H1 (cell line): ENCODE measurements around the gene TRPV2. TPM values are rescaled to one million over a fixed set of nuclear protein-coding genes. Genes with fewer than 3 reads are reported as not detected.

Experiments used
- CTCF ChIA-PET: fragments of 300-600 bp; sonication (Branson Sonifier 250); formaldehyde crosslinking; loops from one replicate; lab custom pipeline; 2021; ENCODE audit not compliant: partially characterized antibody; lab: Charles Lee
- POLR2A ChIA-PET: fragments of 300-600 bp; sonication (Branson Sonifier 250); formaldehyde crosslinking; loops from one replicate; lab custom pipeline; 2021; ENCODE audit warnings: inconsistent platforms; ENCODE audit not compliant: partially characterized antibody; lab: Charles Lee
- DNase-seq, 2 experiments: peaks; one replicate each; pipeline versions ENCODE4 v3.0.0 to v3.0.0-alpha.2; 2010 to 2022; ENCODE audit warnings: low spot score in 2 of 2, low read depth in 1 of 2, mixed read lengths in 1 of 2
- FAIRE-seq: peaks from 2 replicates; lab custom pipeline; 2011; peaks lifted over from hg19 to GRCh38; lab: Jason Lieb, UNC
- H2AFZ ChIP-seq: 2 replicates; pipeline ENCODE4 v1.8.1; 2012; ENCODE audit warnings: low read length, inconsistent platforms
- H2AK5ac ChIP-seq: 2 replicates; pipeline ENCODE4 v1.6.1; 2013; ENCODE audit warnings: low read depth, low read length
- H2BK120ac ChIP-seq: replicated peaks from 2 replicates; pipeline ENCODE3; 2013; ENCODE audit warnings: low read depth, low read length, inconsistent platforms
- H2BK12ac ChIP-seq: 2 replicates; pipeline ENCODE4 v1.6.1; 2013; ENCODE audit warnings: low read depth, low read length
- H2BK15ac ChIP-seq: 2 replicates; pipeline ENCODE4 v1.6.1; 2013; ENCODE audit warnings: low read length
- H2BK20ac ChIP-seq: 2 replicates; pipeline ENCODE4 v1.6.1; 2013; ENCODE audit warnings: low read length
- H2BK5ac ChIP-seq: 2 replicates; pipeline ENCODE4 v1.6.1; 2013; ENCODE audit warnings: low read depth, low read length
- H3K14ac ChIP-seq: 2 replicates; pipeline ENCODE4 v1.6.1; 2013; ENCODE audit warnings: inconsistent platforms; ENCODE audit not compliant: insufficient read length
- H3K18ac ChIP-seq: 2 replicates; pipeline ENCODE4 v1.6.1; 2013; ENCODE audit warnings: low read length; ENCODE audit errors: extremely low read depth
- H3K23ac ChIP-seq: 2 replicates; pipeline ENCODE4 v1.6.1; 2013; ENCODE audit warnings: inconsistent platforms; ENCODE audit not compliant: insufficient read length
- H3K23me2 ChIP-seq: 2 replicates; pipeline ENCODE4 v1.6.1; 2013; ENCODE audit warnings: low read depth, low read length
- H3K27ac ChIP-seq: 2 replicates; pipeline ENCODE4 v1.6.1; 2011; ENCODE audit warnings: low read depth, low read length, inconsistent platforms
- H3K27me3 ChIP-seq, 4 experiments: replicated peaks in 1 of 4; 1 replicate in 1 of 4; 2 replicates in 3 of 4; pipeline versions ENCODE4 v1.6.1 to v1.8.1; 2011 to 2013; ENCODE audit warnings: low read length in 3 of 4, mild to moderate bottlenecking in 3 of 4, inconsistent platforms in 2 of 4, mixed read lengths in 2 of 4, moderate library complexity in 1 of 4; ENCODE audit not compliant: control insufficient read depth in 3 of 4, insufficient read depth in 3 of 4; ENCODE audit errors: extremely low read depth in 1 of 4
- H3K36me3 ChIP-seq, 4 experiments: 2 replicates each; pipeline versions ENCODE4 v1.6.1 to v1.8.1; 2011 to 2013; ENCODE audit warnings: mild to moderate bottlenecking in 4 of 4, low read length in 3 of 4, moderate library complexity in 2 of 4, control low read depth in 1 of 4, inconsistent platforms in 1 of 4; ENCODE audit not compliant: insufficient read depth in 4 of 4, control insufficient read depth in 2 of 4
- H3K4ac ChIP-seq: replicated peaks from 2 replicates; pipeline ENCODE3; 2013; ENCODE audit warnings: low read length, low read depth, mixed read lengths, inconsistent platforms; ENCODE audit not compliant: insufficient read length
- H3K4me1 ChIP-seq, 4 experiments: replicated peaks in 1 of 4; 1 replicate in 1 of 4; 2 replicates in 3 of 4; pipeline versions ENCODE4 v1.6.1 to v1.8.1; 2011 to 2013; ENCODE audit warnings: low read length in 3 of 4, inconsistent platforms in 2 of 4, mixed read lengths in 1 of 4; ENCODE audit not compliant: insufficient read depth in 4 of 4, control insufficient read depth in 3 of 4
- H3K4me2 ChIP-seq, 2 experiments: 2 replicates each; pipeline versions ENCODE4 v1.6.1 to v1.8.1; 2011 to 2013; ENCODE audit warnings: low read depth in 2 of 2, low read length in 2 of 2, control low read depth in 1 of 2, inconsistent platforms in 1 of 2, mild to moderate bottlenecking in 1 of 2; ENCODE audit not compliant: insufficient read depth in 1 of 2
- H3K4me3 ChIP-seq, 4 experiments: fragments of 200-600, 300-600 bp in 1 of 4; sonication (generic), shearing (Covaris generic), sonication (Bioruptor Twin) in 1 of 4; 2 replicates each; pipeline versions ENCODE4 v1.5.1 to v1.8.1; 2011 to 2016; ENCODE audit warnings: low read length in 4 of 4, low read depth in 3 of 4, control low read depth in 2 of 4, inconsistent platforms in 2 of 4, mild to moderate bottlenecking in 2 of 4, mixed read lengths in 1 of 4, moderate library complexity in 1 of 4; ENCODE audit not compliant: insufficient read depth in 2 of 4; ENCODE audit errors: extremely low read depth in 1 of 4
- H3K56ac ChIP-seq: replicated peaks from 2 replicates; pipeline ENCODE3; 2013; ENCODE audit warnings: low read depth, mild to moderate bottlenecking, mixed read lengths, low read length, inconsistent platforms; ENCODE audit not compliant: insufficient read length
- H3K79me1 ChIP-seq: 2 replicates; pipeline ENCODE4 v1.6.1; 2013; ENCODE audit warnings: low read depth, low read length, control low read depth
- H3K79me2 ChIP-seq, 2 experiments: 2 replicates each; pipeline versions ENCODE4 v1.6.1 to v1.8.1; 2012 to 2013; ENCODE audit warnings: low read length in 2 of 2, mild to moderate bottlenecking in 2 of 2, inconsistent platforms in 1 of 2; ENCODE audit not compliant: insufficient read depth in 2 of 2, control insufficient read depth in 1 of 2
- H3K9ac ChIP-seq, 4 experiments: replicated peaks in 1 of 4; 1 replicate in 1 of 4; 2 replicates in 3 of 4; pipeline versions ENCODE4 v1.6.1 to v1.8.1; 2011 to 2013; ENCODE audit warnings: low read depth in 3 of 4, low read length in 3 of 4, control low read depth in 2 of 4, mild to moderate bottlenecking in 2 of 4, moderate library complexity in 2 of 4, inconsistent platforms in 1 of 4; ENCODE audit errors: extremely low read depth in 1 of 4
- H3K9me3 ChIP-seq, 2 experiments: 2 replicates each; pipeline versions ENCODE4 v1.6.1 to v1.8.1; 2012 to 2013; ENCODE audit warnings: mild to moderate bottlenecking in 2 of 2, moderate library complexity in 2 of 2, control low read depth in 1 of 2, inconsistent platforms in 1 of 2, low read depth in 1 of 2, low read length in 1 of 2, mixed read lengths in 1 of 2; ENCODE audit not compliant: insufficient read depth in 2 of 2
- H4K20me1 ChIP-seq, 2 experiments: replicated peaks in 1 of 2; 2 replicates each; pipeline versions ENCODE3 to v1.8.1; 2011 to 2013; ENCODE audit warnings: inconsistent platforms in 2 of 2, low read length in 2 of 2, mild to moderate bottlenecking in 1 of 2; ENCODE audit not compliant: insufficient read depth in 2 of 2, control insufficient read depth in 1 of 2
- H4K5ac ChIP-seq: 2 replicates; pipeline ENCODE4 v1.6.1; 2013; ENCODE audit warnings: low read length, low read depth, mixed read lengths, inconsistent platforms; ENCODE audit not compliant: insufficient read length
- H4K8ac ChIP-seq: 2 replicates; pipeline ENCODE4 v1.8.0; 2013; ENCODE audit warnings: mild to moderate bottlenecking, moderate library complexity, low read length, inconsistent platforms; ENCODE audit not compliant: insufficient read depth; ENCODE audit errors: extremely low read depth
- H4K91ac ChIP-seq: replicated peaks from 2 replicates; pipeline ENCODE3; 2013; ENCODE audit warnings: low read length, mixed read lengths, inconsistent platforms; ENCODE audit not compliant: insufficient read length
- ASH2L ChIP-seq: fragments of 200-600, 300-600 bp; sonication (generic); IDR thresholded peaks from one replicate; pipeline ENCODE4 v1.7.1; 2017; ENCODE audit warnings: low read length
- CHD2 ChIP-seq: IDR thresholded peaks from 2 replicates; pipeline ENCODE4 v1.6.1; 2012; ENCODE audit warnings: low read length, improper control_type of control experiment
- KDM1A ChIP-seq: fragments of 200-600, 300-600 bp; sonication (generic); IDR thresholded peaks from 2 replicates; pipeline ENCODE4 v1.7.1; 2016; ENCODE audit warnings: mild to moderate bottlenecking, low read length, borderline replicate concordance
- NANOG ChIP-seq: IDR thresholded peaks from 2 replicates; pipeline ENCODE4 v1.6.1; 2011; ENCODE audit warnings: low read length, low read depth, mild to moderate bottlenecking, inconsistent platforms; ENCODE audit not compliant: insufficient read depth, poor library complexity, severe bottlenecking
- POLR2A ChIP-seq, 2 experiments: IDR thresholded peaks; 1 replicate in 1 of 2; 2 replicates in 1 of 2; pipeline ENCODE4 v1.6.1; 2011; ENCODE audit warnings: low read depth in 2 of 2, low read length in 2 of 2, mild to moderate bottlenecking in 2 of 2; ENCODE audit errors: control extremely low read depth in 1 of 2
- POLR2AphosphoS5 ChIP-seq: IDR thresholded peaks from 2 replicates; pipeline ENCODE4 v1.6.1; 2011; ENCODE audit warnings: low read depth, low read length
- TAF1 ChIP-seq: IDR thresholded peaks from 2 replicates; pipeline ENCODE4 v1.6.1; 2011; ENCODE audit warnings: mild to moderate bottlenecking, low read depth, low read length
- TCF12 ChIP-seq: IDR thresholded peaks from 2 replicates; pipeline ENCODE4 v1.6.1; 2011; ENCODE audit warnings: low read depth, mild to moderate bottlenecking, low read length
- WGBS, 2 experiments: shearing (Covaris generic) in 1 of 2; methylation state at CpG; one replicate each; pipeline versions ENCODE4 v1.1.6 to v1.1.7; 2013 to 2015; ENCODE audit warnings: low lambda C conversion rate in 2 of 2, mixed read lengths in 2 of 2, inconsistent platforms in 1 of 2, low coverage in 1 of 2, missing lambda C conversion rate in 1 of 2; ENCODE audit not compliant: insufficient replicate concordance in 2 of 2, insufficient coverage in 1 of 2, insufficient read length in 1 of 2; ENCODE audit errors: extremely low coverage in 1 of 2, missing lambda C conversion rate in 1 of 2; 5-methylcytosine and 5-hydroxymethylcytosine counted together
- polyA plus RNA-seq, 7 experiments: library from polyadenylated mRNA; depleted of rRNA in 3 of 7; stranded (reverse) in 5 of 7; unstranded in 2 of 7; fragments of >200 nt in 5 of 7; fragments of 200-250 nt in 2 of 7; gene quantifications; 1 replicate in 5 of 7; 2 replicates in 1 of 7; 4 replicates in 1 of 7; pipeline versions ENCODE4 v1.2.1 to v1.2.3, GENCODE V29; 2011 to 2013; ENCODE audit warnings: missing spikeins in 2 of 7, mixed read lengths in 2 of 7
- total RNA-seq: library from RNA; stranded (reverse); fragmentation: NEBNext Ultra II Directional; extraction: Animal tissue kit (Norgen Biotek cat#: 25700); gene quantifications from 2 replicates; pipeline ENCODE4 v1.2.1, GENCODE V29; 2021

The TRPV2 gene
- total and polyA plus RNA-seq, 2 of the 8 experiments (the other 6 are each of a cell fraction or from before 2014, with no cell fraction given), result 1.7 to 2.1 TPM

DNA sequence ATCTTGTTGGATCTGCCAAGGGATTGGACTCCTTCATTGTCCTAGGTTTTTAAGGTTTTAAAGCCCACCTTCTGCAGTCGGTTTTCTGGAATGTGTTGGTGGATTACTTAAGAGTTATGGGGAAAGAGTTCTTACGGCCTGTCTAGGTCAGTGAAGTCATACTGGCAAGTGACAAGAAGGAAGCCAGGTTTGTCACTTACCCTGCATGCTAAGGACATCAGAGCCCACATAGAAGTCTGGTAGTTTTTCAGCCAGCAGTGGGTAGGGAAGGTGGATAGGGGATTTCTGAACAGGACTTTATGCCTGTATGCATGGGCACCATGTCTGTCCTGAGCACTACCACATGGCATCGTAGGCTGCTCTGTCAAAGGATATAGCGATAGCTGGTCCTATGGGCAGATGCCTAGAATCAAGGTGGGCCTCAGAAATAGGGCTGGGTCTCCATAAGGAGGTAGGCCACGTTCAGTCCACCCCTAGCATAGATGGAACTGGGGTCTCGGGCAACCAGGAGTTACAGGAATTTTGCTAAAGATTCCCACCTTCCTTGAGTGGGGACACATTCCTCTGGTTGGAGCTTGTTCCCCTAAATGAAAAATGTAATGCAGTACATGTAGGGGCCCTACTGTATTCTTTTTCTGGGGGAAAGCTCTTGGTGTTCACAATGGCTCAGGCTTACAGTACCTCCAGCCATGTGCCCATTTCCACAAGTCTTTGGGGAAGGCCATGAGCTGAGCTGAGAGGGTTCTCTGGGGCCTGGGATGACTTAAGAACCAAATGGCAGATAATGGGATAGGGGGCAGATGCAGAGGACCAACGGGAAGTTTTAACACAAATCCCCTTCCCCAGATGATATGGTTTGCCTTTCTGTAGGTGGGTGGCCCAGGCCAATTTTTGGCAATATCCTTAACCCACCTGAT lies 27.5 kb downstream of the TRPV2 start:
- no peak overlapping the region for H2AFZ ChIP-seq
- H3K79me2 ChIP-seq, result peaks cover 3 to 17% of the 10 kb centered on the region in 2 experiments; a peak in 2 of 4 replicates
- H3K9me3 ChIP-seq, result no peaks in the 10 kb centered on the region
- H3K18ac ChIP-seq, result no peak overlapping the region
- peaks cover 14% of the 10 kb centered on the region for H3K23me2 ChIP-seq
- no peak overlapping the region for H3K14ac ChIP-seq
- DNase-seq (no peak), FAIRE-seq (no peak)
- H3K79me1 ChIP-seq, result peaks cover 4% of the 10 kb centered on the region; the same call in 1 of the 2 replicates
- 83% methylated on average over 7 of the region's 7 CpGs; no CpG with 5 or more reads in 1 of the 2 experiments for WGBS, 2 experiments
- no peak overlapping the region for H3K56ac ChIP-seq
- CTCF ChIA-PET, result interaction anchor here (0.9 to 36.9 kb wide), 9 partner anchors 9 to 115 kb away, joined by 3 to 941 read pairs (median 5); partner anchors contain the start of gene TRPV2
- no peaks in the 10 kb centered on the region for H3K27me3 ChIP-seq
- H4K8ac ChIP-seq, result no peak overlapping the region
- peaks cover 2 to 21% (median 11%) of the 10 kb centered on the region in 4 experiments; a peak in 5 of 7 replicates for H3K4me1 ChIP-seq
- no peak overlapping the region for H2BK5ac ChIP-seq
- TF ChIP-seq ASH2L, result no peak
- no peak for TF ChIP-seq KDM1A
- no peak for TF ChIP-seq TCF12
- peak; percentile 80; the same call in 1 of the 2 replicates for TF ChIP-seq POLR2AphosphoS5
- TF ChIP-seq CHD2, result 0 out of 2 replicates have a peak, but pooled peaks have one; percentile 6
- TF ChIP-seq TAF1, result 0 out of 2 replicates have a peak, but pooled peaks have one; percentile 17
- TF ChIP-seq NANOG, result no peak
- peak; percentile 54 to 84 for TF ChIP-seq POLR2A (IDR thresholded peaks at IDR 0.05; ENCODE audit: control extremely low read depth in 1 of 2, low read depth in 2 of 2, low read length in 2 of 2)
- H2BK120ac ChIP-seq, result no peak overlapping the region
- POLR2A ChIA-PET, result interaction anchor here (0.7 to 9.3 kb wide), 29 partner anchors 8 to 146 kb away, joined by 3 to 204 read pairs (median 6); partner anchors contain the start of genes CENPV, TRPV2 and UBB
- H3K9ac ChIP-seq, result peak overlapping the region in 1 of 4 experiments; percentile 38; a peak in 1 of 7 replicates
- H2BK15ac ChIP-seq, result no peak overlapping the region
- no peak overlapping the region for H3K23ac ChIP-seq
- H3K27ac ChIP-seq, result no peak overlapping the region; the same call in 1 of the 2 replicates
- peaks cover 5 to 31% of the 10 kb centered on the region in 2 experiments for H4K20me1 ChIP-seq
- H3K4ac ChIP-seq, result no peak overlapping the region
- H3K4me3 ChIP-seq, result no peak overlapping the region
- no peak overlapping the region for H2AK5ac ChIP-seq
- H3K4me2 ChIP-seq, result peak overlapping the region in 1 of 2 experiments; percentile 93; a peak in 2 of 4 replicates
- no peak overlapping the region for H2BK12ac ChIP-seq
- no peak overlapping the region for H4K5ac ChIP-seq
- peaks cover 18 to 66% (median 41%) of the 10 kb centered on the region in 4 experiments for H3K36me3 ChIP-seq
- H2BK20ac ChIP-seq, result no peak overlapping the region
- no peak overlapping the region for H4K91ac ChIP-seq
